HCT116 (cell line): Measurements from ENCODE around the gene CHST8.

ENCODE experiments used
- EGR1 ChIP-seq: IDR thresholded peaks from 2 replicates; pipeline ENCODE4 v1.6.1; 2012; ENCODE audit warnings: low read depth
- ELF1 ChIP-seq: IDR thresholded peaks from 2 replicates; pipeline ENCODE4 v1.6.1; 2012; ENCODE audit warnings: low read depth, borderline replicate concordance
- POLR2A ChIP-seq: IDR thresholded peaks from 2 replicates; pipeline ENCODE4 v1.7.0; 2011; ENCODE audit warnings: borderline replicate concordance; ENCODE audit not compliant: insufficient read depth, insufficient read length; ENCODE audit errors: extremely low read depth
- POLR2AphosphoS5 ChIP-seq: IDR thresholded peaks from 2 replicates; pipeline ENCODE4 v1.6.1; 2011; ENCODE audit warnings: mild to moderate bottlenecking, low read depth, low read length, moderate library complexity
- RAD21 ChIP-seq: IDR thresholded peaks from 2 replicates; pipeline ENCODE4 v1.6.1; 2012; ENCODE audit warnings: low read depth, mild to moderate bottlenecking
- SP1 ChIP-seq: IDR thresholded peaks from 2 replicates; pipeline ENCODE4 v1.6.1; 2012; ENCODE audit warnings: low read depth
- ZNF274 ChIP-seq: fragments of 200-500 bp; sonication (Bioruptor generic); IDR thresholded peaks from 2 replicates; pipeline ENCODE4 v1.6.1; 2014; ENCODE audit warnings: mild to moderate bottlenecking, low read depth, low read length, inconsistent platforms
- TF ChIP-seq, protein P1 (sequence below), 3 experiments: fragments of 200-600 bp in 1 of 3; sonication (generic) in 1 of 3; IDR thresholded peaks in 2 of 3; conservative IDR thresholded peaks in 1 of 3; 2 replicates each; pipeline ENCODE4 v1.5.1; 2012 to 2017; ENCODE audit warnings: low read depth in 2 of 3, low read length in 2 of 3, antibody characterized with exemption in 1 of 3, borderline replicate concordance in 1 of 3, control low read depth in 1 of 3, mild to moderate bottlenecking in 1 of 3, mixed read lengths in 1 of 3, mixed run types in 1 of 3, moderate library complexity in 1 of 3; ENCODE audit not compliant: insufficient read depth in 1 of 3
- TF ChIP-seq, protein P2 (sequence below): IDR thresholded peaks from 2 replicates; pipeline ENCODE4 v1.6.1; 2012; ENCODE audit warnings: low read depth
- TF ChIP-seq, protein P3 (sequence below): IDR thresholded peaks from 2 replicates; pipeline ENCODE4 v1.6.1; 2012

DNA sequence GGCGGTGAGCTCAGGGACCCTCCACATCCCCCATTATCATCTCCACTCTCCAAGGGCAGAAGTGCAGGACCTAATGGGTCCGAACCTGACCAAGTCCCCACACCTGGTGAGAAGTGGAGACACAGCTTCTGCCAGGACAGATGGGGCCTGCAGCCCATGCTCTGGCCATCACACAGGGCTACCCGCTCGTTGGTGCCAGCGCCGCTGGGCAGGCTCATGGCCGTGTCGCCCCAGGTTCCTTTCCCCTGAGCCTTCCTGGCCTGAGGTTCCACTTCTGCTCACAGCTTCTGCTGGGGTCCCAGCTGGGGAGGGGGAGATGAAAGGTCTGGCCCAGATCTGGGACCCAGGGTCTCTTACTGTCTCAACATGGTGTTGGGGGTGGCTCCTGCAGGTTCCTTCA, 126.5 kb downstream of the CHST8 start:
- TF ChIP-seq, protein P1, sequence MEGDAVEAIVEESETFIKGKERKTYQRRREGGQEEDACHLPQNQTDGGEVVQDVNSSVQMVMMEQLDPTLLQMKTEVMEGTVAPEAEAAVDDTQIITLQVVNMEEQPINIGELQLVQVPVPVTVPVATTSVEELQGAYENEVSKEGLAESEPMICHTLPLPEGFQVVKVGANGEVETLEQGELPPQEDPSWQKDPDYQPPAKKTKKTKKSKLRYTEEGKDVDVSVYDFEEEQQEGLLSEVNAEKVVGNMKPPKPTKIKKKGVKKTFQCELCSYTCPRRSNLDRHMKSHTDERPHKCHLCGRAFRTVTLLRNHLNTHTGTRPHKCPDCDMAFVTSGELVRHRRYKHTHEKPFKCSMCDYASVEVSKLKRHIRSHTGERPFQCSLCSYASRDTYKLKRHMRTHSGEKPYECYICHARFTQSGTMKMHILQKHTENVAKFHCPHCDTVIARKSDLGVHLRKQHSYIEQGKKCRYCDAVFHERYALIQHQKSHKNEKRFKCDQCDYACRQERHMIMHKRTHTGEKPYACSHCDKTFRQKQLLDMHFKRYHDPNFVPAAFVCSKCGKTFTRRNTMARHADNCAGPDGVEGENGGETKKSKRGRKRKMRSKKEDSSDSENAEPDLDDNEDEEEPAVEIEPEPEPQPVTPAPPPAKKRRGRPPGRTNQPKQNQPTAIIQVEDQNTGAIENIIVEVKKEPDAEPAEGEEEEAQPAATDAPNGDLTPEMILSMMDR (IDR thresholded peaks at IDR 0.05 in 2 of 3, conservative IDR thresholded peaks at IDR 0.05 in 1 of 3; ENCODE audit: borderline replicate concordance in 1 of 3, insufficient read depth in 1 of 3, low read depth in 2 of 3, low read length in 2 of 3) = no peak
- no peak for TF ChIP-seq POLR2AphosphoS5
- no peak for TF ChIP-seq POLR2A
- TF ChIP-seq SP1 = no peak
- TF ChIP-seq, protein P2, sequence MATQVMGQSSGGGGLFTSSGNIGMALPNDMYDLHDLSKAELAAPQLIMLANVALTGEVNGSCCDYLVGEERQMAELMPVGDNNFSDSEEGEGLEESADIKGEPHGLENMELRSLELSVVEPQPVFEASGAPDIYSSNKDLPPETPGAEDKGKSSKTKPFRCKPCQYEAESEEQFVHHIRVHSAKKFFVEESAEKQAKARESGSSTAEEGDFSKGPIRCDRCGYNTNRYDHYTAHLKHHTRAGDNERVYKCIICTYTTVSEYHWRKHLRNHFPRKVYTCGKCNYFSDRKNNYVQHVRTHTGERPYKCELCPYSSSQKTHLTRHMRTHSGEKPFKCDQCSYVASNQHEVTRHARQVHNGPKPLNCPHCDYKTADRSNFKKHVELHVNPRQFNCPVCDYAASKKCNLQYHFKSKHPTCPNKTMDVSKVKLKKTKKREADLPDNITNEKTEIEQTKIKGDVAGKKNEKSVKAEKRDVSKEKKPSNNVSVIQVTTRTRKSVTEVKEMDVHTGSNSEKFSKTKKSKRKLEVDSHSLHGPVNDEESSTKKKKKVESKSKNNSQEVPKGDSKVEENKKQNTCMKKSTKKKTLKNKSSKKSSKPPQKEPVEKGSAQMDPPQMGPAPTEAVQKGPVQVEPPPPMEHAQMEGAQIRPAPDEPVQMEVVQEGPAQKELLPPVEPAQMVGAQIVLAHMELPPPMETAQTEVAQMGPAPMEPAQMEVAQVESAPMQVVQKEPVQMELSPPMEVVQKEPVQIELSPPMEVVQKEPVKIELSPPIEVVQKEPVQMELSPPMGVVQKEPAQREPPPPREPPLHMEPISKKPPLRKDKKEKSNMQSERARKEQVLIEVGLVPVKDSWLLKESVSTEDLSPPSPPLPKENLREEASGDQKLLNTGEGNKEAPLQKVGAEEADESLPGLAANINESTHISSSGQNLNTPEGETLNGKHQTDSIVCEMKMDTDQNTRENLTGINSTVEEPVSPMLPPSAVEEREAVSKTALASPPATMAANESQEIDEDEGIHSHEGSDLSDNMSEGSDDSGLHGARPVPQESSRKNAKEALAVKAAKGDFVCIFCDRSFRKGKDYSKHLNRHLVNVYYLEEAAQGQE = no peak
- TF ChIP-seq ZNF274 = no peak
- TF ChIP-seq EGR1 = no peak
- TF ChIP-seq RAD21 = no peak
- TF ChIP-seq, protein P3, sequence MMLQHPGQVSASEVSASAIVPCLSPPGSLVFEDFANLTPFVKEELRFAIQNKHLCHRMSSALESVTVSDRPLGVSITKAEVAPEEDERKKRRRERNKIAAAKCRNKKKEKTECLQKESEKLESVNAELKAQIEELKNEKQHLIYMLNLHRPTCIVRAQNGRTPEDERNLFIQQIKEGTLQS = no peak
- TF ChIP-seq ELF1 = no peak
